SU-DHL-6 (cell line): ENCODE data around the gene MOB3B.

Experiments used
- H2AFZ ChIP-seq: fragments of 200-600 bp; sonication (generic); 2 replicates; pipeline ENCODE4 v1.6.1; 2014; ENCODE audit warnings: low read depth, mild to moderate bottlenecking, moderate library complexity, mixed read lengths, antibody characterized with exemption, low read length; ENCODE audit not compliant: severe bottlenecking
- H3F3A ChIP-seq: fragments of 200-600 bp; shearing (Covaris generic); 2 replicates; pipeline ENCODE4 v1.6.0; 2016; ENCODE audit warnings: antibody characterized with exemption, mild to moderate bottlenecking; ENCODE audit not compliant: insufficient read depth
- H3K27ac ChIP-seq: fragments of 200-600 bp; sonication (generic); 2 replicates; pipeline ENCODE4 v1.5.1; 2016; ENCODE audit warnings: low read depth, mild to moderate bottlenecking, low read length, moderate library complexity, mixed read lengths
- H3K27me3 ChIP-seq: fragments of 200-600 bp; sonication (generic), shearing (Covaris generic); 2 replicates; pipeline ENCODE4 v1.6.0; 2014; ENCODE audit warnings: mild to moderate bottlenecking, low read length
- H3K36me3 ChIP-seq: fragments of 200-600 bp; sonication (generic); 2 replicates; pipeline ENCODE4 v1.6.1; 2014; ENCODE audit warnings: mild to moderate bottlenecking, low read length, mixed read lengths
- H3K4me2 ChIP-seq: fragments of 300-600, 200-600 bp; shearing (Covaris generic), sonication (generic); 2 replicates; pipeline ENCODE4 v1.6.0; 2014; ENCODE audit warnings: low read length, low read depth, mild to moderate bottlenecking; ENCODE audit not compliant: poor library complexity, severe bottlenecking
- H3K4me3 ChIP-seq: fragments of 200-600 bp; sonication (generic); 2 replicates; pipeline ENCODE4 v1.5.1; 2014; ENCODE audit warnings: antibody characterized with exemption, low read length, mild to moderate bottlenecking, mixed read lengths; ENCODE audit not compliant: insufficient read depth, poor library complexity, severe bottlenecking
- H3K79me2 ChIP-seq: fragments of 200-600 bp; sonication (generic); 2 replicates; pipeline ENCODE4 v1.6.1; 2014; ENCODE audit warnings: mild to moderate bottlenecking, low read length, moderate library complexity; ENCODE audit not compliant: insufficient read depth
- H3K9ac ChIP-seq: fragments of 200-600 bp; sonication (generic); 2 replicates; pipeline ENCODE4 v1.7.0; 2014; ENCODE audit warnings: mild to moderate bottlenecking, low read length
- H3K9me2 ChIP-seq: fragments of 200-600 bp; sonication (generic); replicated peaks from 2 replicates; pipeline ENCODE4 v1.6.1; 2014; ENCODE audit warnings: low read length; ENCODE audit not compliant: insufficient read depth
- H3K9me3 ChIP-seq: fragments of 200-600 bp; sonication (generic); 2 replicates; pipeline ENCODE4 v1.6.1; 2014; ENCODE audit warnings: low read length, mixed read lengths; ENCODE audit not compliant: insufficient read depth
- H4K20me1 ChIP-seq: fragments of 200-600 bp; sonication (generic); 2 replicates; pipeline ENCODE4 v1.6.1; 2014; ENCODE audit warnings: low read depth, mild to moderate bottlenecking, antibody characterized with exemption, low read length, moderate library complexity, mixed read lengths
- EZH2phosphoT487 ChIP-seq: fragments of 200-600 bp; sonication (generic), shearing (Covaris generic); conservative IDR thresholded peaks from 2 replicates; pipeline ENCODE4 v1.6.1; 2018; ENCODE audit warnings: mild to moderate bottlenecking, antibody characterized with exemption, low read length, moderate library complexity, mixed read lengths
- TF ChIP-seq, protein P1 (sequence below): fragments of 200-600 bp; sonication (generic); IDR thresholded peaks from one replicate; pipeline ENCODE4 v1.5.1; 2017; ENCODE audit warnings: antibody characterized with exemption, mild to moderate bottlenecking, low read length, moderate library complexity; ENCODE audit not compliant: insufficient read depth, poor library complexity, severe bottlenecking

MOB3B gene

DNA sequence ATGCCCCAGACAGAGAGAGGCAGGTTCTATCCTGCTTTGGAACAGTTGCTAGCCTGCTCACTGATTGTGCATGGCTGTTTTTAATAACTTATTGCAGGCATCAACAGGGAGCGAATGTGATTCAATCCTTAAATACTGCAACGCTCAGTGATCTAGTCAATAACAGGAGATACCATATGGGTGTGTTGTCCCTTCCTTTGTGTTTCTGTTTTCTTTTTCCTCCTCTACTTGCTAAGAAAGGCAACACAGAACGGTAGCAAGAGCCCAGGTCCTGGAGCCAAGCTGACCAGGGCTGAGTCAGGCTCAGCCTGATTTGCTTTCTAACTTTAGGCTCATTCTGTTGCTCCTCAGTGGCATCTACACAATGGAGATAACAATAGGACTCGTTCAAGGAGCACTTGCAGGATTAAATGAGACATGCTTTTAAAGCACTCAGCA, 134.1 kb downstream of the MOB3B start:
- no peaks in the 10 kb centered on the region for H3K27me3 ChIP-seq
- no peaks in the 10 kb centered on the region for H3F3A ChIP-seq
- no peak overlapping the region for H2AFZ ChIP-seq
- H3K4me3 ChIP-seq: no peak overlapping the region
- H3K79me2 ChIP-seq: no peaks in the 10 kb centered on the region
- H4K20me1 ChIP-seq: no peaks in the 10 kb centered on the region
- no peak overlapping the region for H3K4me2 ChIP-seq
- no peaks in the 10 kb centered on the region for H3K36me3 ChIP-seq
- no peaks in the 10 kb centered on the region for H3K9me3 ChIP-seq
- TF ChIP-seq, protein P1, sequence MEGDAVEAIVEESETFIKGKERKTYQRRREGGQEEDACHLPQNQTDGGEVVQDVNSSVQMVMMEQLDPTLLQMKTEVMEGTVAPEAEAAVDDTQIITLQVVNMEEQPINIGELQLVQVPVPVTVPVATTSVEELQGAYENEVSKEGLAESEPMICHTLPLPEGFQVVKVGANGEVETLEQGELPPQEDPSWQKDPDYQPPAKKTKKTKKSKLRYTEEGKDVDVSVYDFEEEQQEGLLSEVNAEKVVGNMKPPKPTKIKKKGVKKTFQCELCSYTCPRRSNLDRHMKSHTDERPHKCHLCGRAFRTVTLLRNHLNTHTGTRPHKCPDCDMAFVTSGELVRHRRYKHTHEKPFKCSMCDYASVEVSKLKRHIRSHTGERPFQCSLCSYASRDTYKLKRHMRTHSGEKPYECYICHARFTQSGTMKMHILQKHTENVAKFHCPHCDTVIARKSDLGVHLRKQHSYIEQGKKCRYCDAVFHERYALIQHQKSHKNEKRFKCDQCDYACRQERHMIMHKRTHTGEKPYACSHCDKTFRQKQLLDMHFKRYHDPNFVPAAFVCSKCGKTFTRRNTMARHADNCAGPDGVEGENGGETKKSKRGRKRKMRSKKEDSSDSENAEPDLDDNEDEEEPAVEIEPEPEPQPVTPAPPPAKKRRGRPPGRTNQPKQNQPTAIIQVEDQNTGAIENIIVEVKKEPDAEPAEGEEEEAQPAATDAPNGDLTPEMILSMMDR: no peak
- no peak for TF ChIP-seq EZH2phosphoT487
- no peak overlapping the region for H3K9ac ChIP-seq
- no peaks in the 10 kb centered on the region for H3K9me2 ChIP-seq
- no peak overlapping the region for H3K27ac ChIP-seq

DNA sequence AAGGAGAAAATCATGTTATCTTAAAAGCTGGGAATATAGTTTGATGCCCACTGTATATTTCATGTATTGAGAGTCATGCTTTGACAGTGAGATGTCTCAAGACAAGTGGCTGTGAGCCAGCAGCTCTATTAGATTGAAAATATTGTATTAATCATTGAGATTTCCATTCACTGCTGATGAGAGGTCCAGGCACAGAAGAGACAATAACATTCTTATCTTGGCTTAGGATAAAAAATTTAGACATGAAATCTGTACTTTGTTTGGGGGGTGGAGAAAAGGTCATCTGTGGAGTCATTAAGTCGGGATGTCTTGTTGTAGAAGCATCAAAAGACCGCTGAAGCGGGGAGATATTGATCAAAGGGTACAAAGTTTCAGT, 134.8 kb downstream of the MOB3B start:
- Histone ChIP-seq H4K20me1 (no peaks in the 10 kb centered on the region), H3K36me3 (no peaks in the 10 kb centered on the region)
- TF ChIP-seq EZH2phosphoT487: no peak
- TF ChIP-seq, protein P1: no peak

DNA sequence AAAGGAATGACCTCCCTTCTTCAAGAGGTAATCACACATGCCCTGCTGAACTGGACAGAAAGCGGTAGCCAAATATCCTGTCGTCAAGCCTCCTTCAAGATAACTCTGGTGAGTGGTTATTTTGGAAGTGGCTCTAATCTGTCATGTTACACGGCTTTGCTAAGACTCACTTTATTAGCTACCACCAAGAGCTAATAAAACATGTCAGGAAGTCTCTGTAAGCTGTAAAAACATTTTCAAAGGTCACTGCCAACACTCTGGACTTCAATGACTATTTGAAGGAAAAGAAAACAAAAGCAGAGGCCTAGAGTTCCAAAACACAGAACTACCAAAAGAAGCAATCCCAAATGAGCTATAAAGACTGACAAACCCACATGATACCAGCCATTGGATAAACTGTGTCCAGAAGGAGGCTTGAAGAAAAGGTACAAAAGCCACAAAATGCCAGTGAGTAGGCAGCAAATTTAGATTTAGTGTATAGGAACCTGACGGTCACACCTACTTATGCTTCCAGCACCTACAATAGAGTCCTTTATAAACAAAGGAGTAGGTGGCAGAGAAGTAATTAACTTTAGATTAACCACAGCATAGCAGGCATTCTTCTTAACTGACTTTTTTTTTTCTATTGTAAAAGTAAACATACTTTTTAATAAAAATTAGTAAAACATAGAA, 135.3 kb downstream of the MOB3B start:
- Histone ChIP-seq H3K27ac (no peak overlapping the region), H3K27me3 (no peaks in the 10 kb centered on the region), H3K36me3 (no peaks in the 10 kb centered on the region), H4K20me1 (no peaks in the 10 kb centered on the region), H3K4me3 (no peak overlapping the region), H2AFZ (no peak overlapping the region), H3K79me2 (no peaks in the 10 kb centered on the region), H3K9me3 (no peaks in the 10 kb centered on the region), H3K4me2 (no peak overlapping the region), H3F3A (no peaks in the 10 kb centered on the region), H3K9ac (no peak overlapping the region), H3K9me2 (no peaks in the 10 kb centered on the region)
- no peak for TF ChIP-seq EZH2phosphoT487
- TF ChIP-seq, protein P1: no peak

More for the DNA sequence above, 134.8 kb downstream of the MOB3B start:
- Histone ChIP-seq H2AFZ (no peak overlapping the region), H3K27me3 (no peaks in the 10 kb centered on the region), H3K4me3 (no peak overlapping the region), H3K4me2 (no peak overlapping the region), H3K27ac (no peak overlapping the region), H3K9me3 (no peaks in the 10 kb centered on the region), H3K79me2 (no peaks in the 10 kb centered on the region), H3F3A (no peaks in the 10 kb centered on the region), H3K9me2 (no peaks in the 10 kb centered on the region), H3K9ac (no peak overlapping the region)
